Neural progenitor cell (in vitro differentiated cells): ENCODE measurements around the gene CLSTN2.

Source experiments
- EZH2 ChIP-seq: fragments of 200-600 bp; sonication (generic); IDR thresholded peaks from 2 replicates; pipeline ENCODE4 v1.6.1; 2017; ENCODE audit warnings: antibody characterized with exemption, mild to moderate bottlenecking, moderate library complexity
- EZH2phosphoT487 ChIP-seq: fragments of 200-600 bp; sonication (generic); IDR thresholded peaks from 2 replicates; pipeline ENCODE4 v1.6.1; 2017; ENCODE audit warnings: antibody characterized with exemption
- TF ChIP-seq, protein P1 (sequence below): fragments of 200-600 bp; sonication (generic); IDR thresholded peaks from 2 replicates; pipeline ENCODE4 v1.5.1; 2017; ENCODE audit warnings: antibody characterized with exemption, mild to moderate bottlenecking

DNA sequence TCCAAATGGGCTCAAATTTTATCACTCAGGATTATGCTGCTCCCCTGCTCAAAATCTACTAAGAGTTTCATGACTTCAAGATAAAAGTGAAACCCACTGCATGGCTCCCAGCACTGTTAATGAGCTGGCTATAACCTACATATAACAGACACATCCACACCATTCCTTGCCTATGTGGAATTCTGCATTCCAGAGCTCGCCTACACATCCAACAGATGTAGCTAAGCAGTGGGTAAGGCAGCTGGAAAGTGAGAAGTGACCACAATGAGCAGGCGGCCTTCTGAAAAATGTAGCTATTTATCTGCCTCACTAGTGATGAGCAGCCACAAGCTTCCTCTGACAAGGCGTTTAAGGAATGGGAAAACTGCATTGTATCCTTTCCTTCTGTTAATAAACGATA lies 650.8 kb downstream of the CLSTN2 start:
- TF ChIP-seq EZH2 (no peak), EZH2phosphoT487 (no peak)
- TF ChIP-seq, protein P1, sequence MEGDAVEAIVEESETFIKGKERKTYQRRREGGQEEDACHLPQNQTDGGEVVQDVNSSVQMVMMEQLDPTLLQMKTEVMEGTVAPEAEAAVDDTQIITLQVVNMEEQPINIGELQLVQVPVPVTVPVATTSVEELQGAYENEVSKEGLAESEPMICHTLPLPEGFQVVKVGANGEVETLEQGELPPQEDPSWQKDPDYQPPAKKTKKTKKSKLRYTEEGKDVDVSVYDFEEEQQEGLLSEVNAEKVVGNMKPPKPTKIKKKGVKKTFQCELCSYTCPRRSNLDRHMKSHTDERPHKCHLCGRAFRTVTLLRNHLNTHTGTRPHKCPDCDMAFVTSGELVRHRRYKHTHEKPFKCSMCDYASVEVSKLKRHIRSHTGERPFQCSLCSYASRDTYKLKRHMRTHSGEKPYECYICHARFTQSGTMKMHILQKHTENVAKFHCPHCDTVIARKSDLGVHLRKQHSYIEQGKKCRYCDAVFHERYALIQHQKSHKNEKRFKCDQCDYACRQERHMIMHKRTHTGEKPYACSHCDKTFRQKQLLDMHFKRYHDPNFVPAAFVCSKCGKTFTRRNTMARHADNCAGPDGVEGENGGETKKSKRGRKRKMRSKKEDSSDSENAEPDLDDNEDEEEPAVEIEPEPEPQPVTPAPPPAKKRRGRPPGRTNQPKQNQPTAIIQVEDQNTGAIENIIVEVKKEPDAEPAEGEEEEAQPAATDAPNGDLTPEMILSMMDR = no peak
